H7 (cell line): ENCODE results near the gene TOR1A. TPM values are rescaled to one million over a fixed set of nuclear protein-coding genes. Genes with fewer than 3 reads are reported as not detected.

Experiments
- DNase-seq: peaks from one replicate; pipeline ENCODE4 v3.0.0; 2012
- H3K27me3 ChIP-seq: 2 replicates; pipeline ENCODE4 v1.6.0; 2011; ENCODE audit warnings: mild to moderate bottlenecking, low read length; ENCODE audit not compliant: control insufficient read depth, insufficient read depth
- H3K36me3 ChIP-seq: replicated peaks from 2 replicates; pipeline ENCODE4 v1.5.1; 2011; ENCODE audit warnings: low read length; ENCODE audit not compliant: control insufficient read depth, insufficient read depth
- H3K4me3 ChIP-seq: 2 replicates; pipeline ENCODE4 v1.5.1; 2011; ENCODE audit warnings: low read depth, mild to moderate bottlenecking, control low read depth, low read length, moderate library complexity; ENCODE audit not compliant: insufficient read depth
- total RNA-seq: library from RNA; depleted of rRNA; stranded (reverse); fragments of >200 nt; shearing (Covaris generic); gene quantifications from 2 replicates; pipeline ENCODE4 v1.2.3, GENCODE V29; 2014

Gene TOR1A
- total RNA-seq, 1 experiment from 2014 or later: 27.1 TPM

DNA sequence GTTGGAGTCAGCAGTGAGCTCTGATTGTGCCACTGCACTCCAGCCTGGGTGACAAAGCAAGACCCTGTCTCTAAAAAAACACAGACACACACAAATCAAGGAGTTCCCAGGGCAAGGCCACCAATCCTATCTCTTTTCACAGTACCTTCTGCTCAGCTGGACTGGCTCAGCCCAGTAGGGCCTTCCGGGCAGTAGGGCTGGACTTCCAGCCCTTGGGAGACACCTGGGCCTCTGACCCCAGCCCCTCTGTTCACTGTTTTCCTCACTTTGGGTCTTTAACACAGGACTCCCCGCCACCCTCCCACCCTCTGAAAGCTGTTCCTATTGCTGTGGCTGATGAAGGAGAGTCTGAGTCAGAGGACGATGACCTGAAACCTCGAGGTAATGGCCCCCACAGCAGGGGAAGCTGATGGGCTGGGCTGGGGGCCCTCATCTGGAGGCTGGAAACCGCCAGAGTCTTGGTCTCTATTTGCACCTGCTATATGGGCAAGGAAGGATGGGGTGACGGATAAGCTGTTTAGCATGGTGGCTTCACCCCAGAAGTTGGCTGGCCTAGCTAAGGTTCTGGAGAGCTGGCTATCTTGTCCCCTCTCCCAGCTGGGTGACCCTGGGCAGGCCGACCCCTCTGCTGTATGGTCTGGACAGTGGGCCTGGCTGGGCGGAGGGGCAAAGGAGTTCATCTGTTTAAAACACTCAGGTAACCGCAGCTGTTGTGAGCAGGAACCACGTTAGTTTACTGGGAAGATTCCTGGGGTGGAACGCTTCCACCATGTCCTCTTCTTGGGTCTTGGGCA is 36.9 kb upstream of the TOR1A start:
- Histone ChIP-seq H3K36me3 (peaks cover 4% of the 10 kb centered on the region), H3K27me3 (no peaks in the 10 kb centered on the region), H3K4me3 (no peak overlapping the region)
- DNase-seq: no peak

GRCh38 chr9:129858167-129858962 is 34.4 kb upstream of the TOR1A start:
- DNase-seq: no peak
- no peak overlapping the region for H3K4me3 ChIP-seq
- no peaks in the 10 kb centered on the region for H3K27me3 ChIP-seq
- H3K36me3 ChIP-seq: peaks cover 4% of the 10 kb centered on the region

DNA sequence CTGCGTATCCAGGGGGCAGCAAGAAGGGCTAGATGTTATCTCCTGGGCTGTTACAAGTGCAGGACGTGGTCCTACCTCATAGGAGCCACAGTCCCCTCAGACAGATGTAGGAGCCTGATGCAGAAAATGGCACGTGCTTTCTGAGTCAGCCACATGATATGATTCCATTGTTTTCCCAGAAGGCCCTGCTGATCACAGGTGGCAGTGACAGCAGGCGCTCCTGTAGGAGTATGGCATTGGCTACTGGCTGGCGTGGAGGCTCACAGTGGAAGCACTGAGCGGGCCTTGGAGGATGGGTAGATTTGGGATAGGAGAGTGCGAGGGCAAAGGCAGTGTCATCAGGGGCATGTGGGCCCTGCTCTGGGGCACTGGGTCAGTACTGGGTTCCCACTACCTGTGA is 33.3 kb upstream of the TOR1A start:
- DNase-seq: peak; percentile 19
- H3K27me3 ChIP-seq: no peaks in the 10 kb centered on the region
- H3K36me3 ChIP-seq: peaks cover 6% of the 10 kb centered on the region
- no peak overlapping the region for H3K4me3 ChIP-seq

DNA sequence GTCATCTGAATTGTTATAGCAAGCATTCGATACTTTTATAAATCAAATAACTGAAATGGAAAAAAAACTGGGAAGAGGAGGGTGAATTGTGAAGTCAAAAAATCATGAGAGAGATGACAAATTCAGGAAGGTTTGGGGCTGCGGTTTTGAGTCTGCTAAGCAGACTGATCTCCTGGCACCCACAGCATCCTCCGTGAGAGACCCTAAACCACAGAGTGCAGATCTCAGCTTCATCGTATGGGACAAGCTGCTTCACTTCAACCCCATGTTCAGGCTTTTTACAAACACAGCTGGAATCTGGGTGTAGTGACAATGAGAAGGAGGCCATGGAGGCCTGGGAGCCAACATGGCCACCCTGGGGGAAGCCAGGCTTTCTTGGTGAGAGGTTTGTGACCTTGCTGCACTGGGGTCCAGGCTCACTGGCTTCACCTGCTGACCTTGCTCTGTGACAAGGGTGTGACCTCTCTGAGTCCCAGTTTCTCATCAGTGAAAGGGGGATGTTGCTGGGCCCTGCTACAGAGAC is 30.7 kb upstream of the TOR1A start:
- H3K4me3 ChIP-seq: no peak overlapping the region
- peaks cover 6% of the 10 kb centered on the region for H3K36me3 ChIP-seq
- no peaks in the 10 kb centered on the region for H3K27me3 ChIP-seq
- no peak for DNase-seq

GRCh38 chr9:129853614-129854013 is 29.7 kb upstream of the TOR1A start:
- no peak overlapping the region for H3K4me3 ChIP-seq
- H3K36me3 ChIP-seq: peaks cover 4% of the 10 kb centered on the region
- DNase-seq: no peak
- H3K27me3 ChIP-seq: no peaks in the 10 kb centered on the region

DNA sequence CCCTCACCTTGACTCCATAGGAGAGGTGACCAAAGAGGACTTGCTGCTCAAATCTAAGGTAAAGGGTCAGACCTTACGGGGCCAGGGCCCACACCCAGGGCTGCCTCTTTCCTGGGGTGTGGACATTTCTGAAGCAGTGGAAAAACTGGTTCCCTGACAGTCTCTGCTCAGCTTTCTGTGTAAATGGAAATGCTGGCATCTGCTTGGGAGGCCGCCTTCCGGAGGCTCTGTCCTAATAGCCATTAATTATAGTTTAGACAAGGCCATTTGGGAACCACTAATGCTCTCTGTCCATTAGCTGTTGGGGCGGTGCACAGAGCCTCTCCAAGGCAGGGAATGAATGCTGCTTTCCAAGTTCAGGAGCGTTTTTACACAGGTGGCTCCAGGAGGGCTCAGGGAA is 28.6 kb upstream of the TOR1A start:
- Histone ChIP-seq H3K36me3 (peaks cover 2% of the 10 kb centered on the region), H3K27me3 (no peaks in the 10 kb centered on the region), H3K4me3 (no peak overlapping the region)
- DNase-seq: no peak

GRCh38 chr9:129851821-129852220 is 27.9 kb upstream of the TOR1A start:
- Histone ChIP-seq H3K4me3 (no peak overlapping the region), H3K36me3 (peaks cover 2% of the 10 kb centered on the region), H3K27me3 (no peaks in the 10 kb centered on the region)
- DNase-seq: no peak

DNA sequence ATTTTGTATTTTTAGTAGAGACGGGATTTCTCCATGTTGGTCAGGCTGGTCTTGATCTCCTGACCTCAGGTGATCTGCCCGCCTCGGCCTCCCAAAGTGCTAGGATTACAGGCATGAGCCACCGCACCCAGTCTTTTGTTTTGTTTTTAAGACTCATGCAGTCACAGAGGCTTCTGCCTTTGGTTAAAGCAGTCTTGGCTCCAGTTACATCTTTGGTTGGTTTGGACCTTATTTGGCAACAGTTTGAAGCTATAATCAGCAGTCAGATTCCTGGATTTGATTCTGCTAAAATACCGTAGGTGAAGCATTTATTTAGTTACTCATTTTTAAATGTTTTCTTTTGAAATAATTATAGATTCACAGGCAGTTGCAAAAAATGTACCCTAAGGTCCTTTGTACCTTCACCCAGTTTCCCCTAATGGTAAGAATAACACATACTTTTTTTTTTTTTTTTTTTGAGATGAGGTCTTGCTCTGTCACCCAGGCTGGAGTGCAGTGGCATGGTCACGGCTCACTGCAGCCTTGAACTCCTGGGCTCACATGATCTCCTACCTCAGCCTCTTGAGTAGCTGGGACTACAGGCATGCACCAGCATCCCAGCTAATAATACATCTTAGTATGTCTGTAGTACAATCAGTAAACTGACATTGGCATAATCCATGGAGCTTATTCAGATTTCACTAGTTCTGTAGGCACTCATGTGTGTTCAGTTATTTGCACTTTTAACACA is 27.1 kb upstream of the TOR1A start:
- DNase-seq: no peak
- Histone ChIP-seq H3K4me3 (no peak overlapping the region), H3K36me3 (peaks cover 2% of the 10 kb centered on the region), H3K27me3 (no peaks in the 10 kb centered on the region)

- DNase-seq: no peak
- Histone ChIP-seq H3K27me3 (no peaks in the 10 kb centered on the region), H3K4me3 (no peak overlapping the region), H3K36me3 (peaks cover 2% of the 10 kb centered on the region)
Measured at GRCh38 chr9:129849901-129850300, 26.0 kb upstream of the TOR1A start.

- DNase-seq: no peak
- Histone ChIP-seq H3K27me3 (no peaks in the 10 kb centered on the region), H3K4me3 (no peak overlapping the region), H3K36me3 (peaks cover 2% of the 10 kb centered on the region)
Measured at GRCh38 chr9:129848712-129849441, 24.9 kb upstream of the TOR1A start.

GRCh38 chr9:129845373-129845772 is 21.4 kb upstream of the TOR1A start:
- Histone ChIP-seq H3K36me3 (no peaks in the 10 kb centered on the region), H3K4me3 (no peak overlapping the region), H3K27me3 (no peaks in the 10 kb centered on the region)
- DNase-seq: no peak

DNA sequence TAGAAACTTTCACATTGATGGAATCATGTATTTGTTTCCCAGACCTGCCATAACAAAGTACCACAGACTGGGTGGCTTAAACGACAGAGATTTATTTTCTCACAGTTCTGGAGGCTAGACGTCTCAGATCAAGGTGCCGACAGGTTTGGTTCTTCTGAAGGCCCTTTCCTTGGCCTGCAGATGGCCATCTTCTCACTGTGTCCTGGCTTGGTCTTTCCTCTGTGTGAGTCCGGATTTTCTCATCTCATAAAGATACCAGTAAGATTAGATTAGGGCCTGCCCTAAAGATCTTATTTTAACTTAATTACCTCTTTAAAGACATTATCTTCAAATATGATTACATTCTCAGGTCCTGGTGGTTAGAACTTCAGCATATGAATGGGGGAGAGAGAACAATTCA is 17.1 kb upstream of the TOR1A start:
- Histone ChIP-seq H3K36me3 (no peaks in the 10 kb centered on the region; the same call in 1 of the 2 replicates), H3K4me3 (no peak overlapping the region), H3K27me3 (no peaks in the 10 kb centered on the region)
- no peak for DNase-seq

- Histone ChIP-seq H3K27me3 (no peaks in the 10 kb centered on the region), H3K36me3 (no peaks in the 10 kb centered on the region; the same call in 1 of the 2 replicates), H3K4me3 (no peak overlapping the region)
- DNase-seq: no peak
Measured at GRCh38 chr9:129840034-129840433, 16.1 kb upstream of the TOR1A start.
